Common myeloid progenitor, CD34-positive (primary cell): ENCODE measurements around the gene LRRC4C.

Experiments used
- CTCF ChIA-PET: fragments of 350-600 bp; sonication (Branson Sonifier 250); formaldehyde crosslinking; loops from one replicate; lab custom pipeline; 2021; ENCODE audit warnings: antibody characterized with exemption; lab: Charles Lee
- POLR2A ChIA-PET: fragments of 350-600 bp; sonication (Branson Sonifier 250); formaldehyde crosslinking; loops from one replicate; lab custom pipeline; 2021; ENCODE audit warnings: antibody characterized with exemption; lab: Charles Lee
- DNase-seq, 3 donors: peaks; one replicate each; pipeline versions ENCODE4 v3.0.0 to v3.0.0-alpha.2; 2013
- H3K27ac ChIP-seq, 2 experiments: 1 replicate in 1 of 2; 2 replicates in 1 of 2; pipeline ENCODE4 v1.7.0; 2013; ENCODE audit warnings: inconsistent platforms in 2 of 2, low read length in 2 of 2, mild to moderate bottlenecking in 2 of 2, low read depth in 1 of 2, moderate library complexity in 1 of 2; ENCODE audit not compliant: severe bottlenecking in 2 of 2, insufficient read depth in 1 of 2, poor library complexity in 1 of 2
- H3K27me3 ChIP-seq, 5 experiments: replicated peaks in 2 of 5; 1 replicate in 3 of 5; 2 replicates in 2 of 5; pipeline versions ENCODE4 v1.6.1 to v1.7.0; 2013; ENCODE audit warnings: low read length in 4 of 5, mild to moderate bottlenecking in 2 of 5, moderate library complexity in 2 of 5, inconsistent platforms in 1 of 5; ENCODE audit not compliant: insufficient read depth in 5 of 5, control insufficient read depth in 4 of 5
- H3K36me3 ChIP-seq, 4 experiments: 1 replicate in 2 of 4; 2 replicates in 2 of 4; pipeline versions ENCODE4 v1.6.1 to v1.7.0; 2013; ENCODE audit warnings: low read length in 3 of 4, control low read depth in 1 of 4, mild to moderate bottlenecking in 1 of 4; ENCODE audit not compliant: control insufficient read depth in 4 of 4, insufficient read depth in 4 of 4
- H3K4me1 ChIP-seq, 4 experiments: 1 replicate in 3 of 4; 2 replicates in 1 of 4; pipeline versions ENCODE4 v1.6.1 to v1.7.1; 2013; ENCODE audit warnings: low read length in 3 of 4, mild to moderate bottlenecking in 3 of 4, control low read depth in 1 of 4, inconsistent platforms in 1 of 4, moderate library complexity in 1 of 4; ENCODE audit not compliant: control insufficient read depth in 4 of 4, insufficient read depth in 4 of 4; ENCODE audit errors: control extremely low read depth in 1 of 4
- H3K4me3 ChIP-seq, 7 experiments: 1 replicate in 4 of 7; 2 replicates in 3 of 7; pipeline versions ENCODE4 v1.5.1 to v1.7.0; 2013; ENCODE audit warnings: mild to moderate bottlenecking in 7 of 7, low read length in 6 of 7, moderate library complexity in 6 of 7, inconsistent platforms in 2 of 7, low read depth in 2 of 7, control low read depth in 1 of 7; ENCODE audit not compliant: insufficient read depth in 4 of 7, control insufficient read depth in 1 of 7; ENCODE audit errors: extremely low read depth in 1 of 7
- H3K9me3 ChIP-seq, 5 experiments: 1 replicate in 4 of 5; 2 replicates in 1 of 5; pipeline versions ENCODE4 v1.6.1 to v1.7.1; 2013; ENCODE audit warnings: low read length in 4 of 5, mild to moderate bottlenecking in 2 of 5, inconsistent platforms in 1 of 5, low read depth in 1 of 5, moderate library complexity in 1 of 5; ENCODE audit not compliant: control insufficient read depth in 4 of 5, insufficient read depth in 2 of 5; ENCODE audit errors: control extremely low read depth in 1 of 5
- WGBS: methylation state at CpG from one replicate; pipeline ENCODE4 v1.1.5; 2013; ENCODE audit not compliant: insufficient coverage; 5-methylcytosine and 5-hydroxymethylcytosine counted together

LRRC4C gene

GRCh38 chr11:41333357-41333756 is 126.1 kb downstream of the LRRC4C start:
- no peaks in the 10 kb centered on the region for H3K9me3 ChIP-seq
- no peaks in the 10 kb centered on the region for H3K36me3 ChIP-seq
- no CpG with 5 or more reads among the region's 1 CpG for WGBS
- ChIA-PET POLR2A (no interaction called here), CTCF (no interaction called here)
- no peak for DNase-seq
- H3K27ac ChIP-seq, result no peak overlapping the region
- H3K27me3 ChIP-seq, result no peaks in the 10 kb centered on the region
- H3K4me1 ChIP-seq, result no peaks in the 10 kb centered on the region
- no peak overlapping the region for H3K4me3 ChIP-seq

- H3K4me1 ChIP-seq, result no peaks in the 10 kb centered on the region
- 100% methylated on average over 1 of the region's 4 CpGs for WGBS
- H3K4me3 ChIP-seq, result no peak overlapping the region
- POLR2A ChIA-PET, result no interaction called here
- no peak for DNase-seq
- no peak overlapping the region for H3K27ac ChIP-seq
- no peaks in the 10 kb centered on the region for H3K36me3 ChIP-seq
- CTCF ChIA-PET, result no interaction called here
- no peaks in the 10 kb centered on the region for H3K9me3 ChIP-seq
- no peaks in the 10 kb centered on the region for H3K27me3 ChIP-seq
Observed at GRCh38 chr11:41328324-41328723, 131.1 kb downstream of the LRRC4C start.

- WGBS, result 95% methylated on average over 2 of the region's 3 CpGs
- H3K27me3 ChIP-seq, result no peaks in the 10 kb centered on the region
- H3K36me3 ChIP-seq, result no peaks in the 10 kb centered on the region
- H3K4me3 ChIP-seq, result no peak overlapping the region
- H3K27ac ChIP-seq, result no peak overlapping the region
- ChIA-PET CTCF (no interaction called here), POLR2A (no interaction called here)
- DNase-seq, result no peak
- no peaks in the 10 kb centered on the region for H3K9me3 ChIP-seq
- no peaks in the 10 kb centered on the region for H3K4me1 ChIP-seq
Observed at GRCh38 chr11:41323446-41323845, 136.0 kb downstream of the LRRC4C start.

DNA sequence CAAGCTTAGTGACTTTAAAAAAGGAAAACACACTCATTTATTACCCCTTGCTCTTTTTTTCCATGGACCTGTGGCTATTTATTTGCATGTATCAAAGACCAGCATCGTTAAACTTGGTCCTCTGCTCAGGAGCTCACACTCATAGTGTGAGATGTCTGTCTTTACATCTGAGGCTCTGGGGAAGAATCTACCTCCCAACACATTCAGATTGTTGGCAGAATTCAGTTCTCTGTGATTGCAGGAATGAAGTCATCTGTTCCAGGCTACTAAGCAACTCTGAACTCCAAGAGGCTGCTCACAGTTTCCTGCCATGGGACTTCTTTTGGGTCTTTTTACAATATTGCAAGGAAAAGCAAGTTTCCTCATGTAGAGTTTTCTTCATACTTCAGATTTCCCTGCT is 138.8 kb downstream of the LRRC4C start:
- Histone ChIP-seq H3K4me1 (no peaks in the 10 kb centered on the region), H3K27me3 (no peaks in the 10 kb centered on the region), H3K36me3 (no peaks in the 10 kb centered on the region), H3K9me3 (no peaks in the 10 kb centered on the region), H3K4me3 (no peak overlapping the region), H3K27ac (no peak overlapping the region)
- ChIA-PET POLR2A (no interaction called here), CTCF (no interaction called here)
- no CpG with 5 or more reads among the region's 1 CpG for WGBS
- no peak for DNase-seq

DNA sequence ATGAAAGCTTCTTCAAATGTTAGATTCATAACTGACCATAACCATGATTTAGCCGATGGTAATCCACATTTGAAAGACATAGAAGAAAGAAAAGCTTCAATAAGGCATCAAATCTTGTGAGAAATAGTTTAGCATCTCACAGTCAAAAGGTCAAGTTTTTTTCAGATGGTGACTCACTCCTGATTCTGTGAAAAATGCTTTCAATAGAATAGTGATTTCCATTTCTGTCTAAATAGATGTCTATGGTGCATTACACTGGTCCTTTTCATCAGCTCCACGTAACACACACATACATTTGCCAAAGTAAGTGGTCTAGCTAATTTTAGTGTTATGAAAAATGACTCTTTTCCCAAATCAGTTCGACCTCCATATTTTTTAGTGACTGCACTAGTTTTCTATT is 139.2 kb downstream of the LRRC4C start:
- CTCF ChIA-PET, result no interaction called here
- no CpG with 5 or more reads among the region's 3 CpGs for WGBS
- Histone ChIP-seq H3K27me3 (no peaks in the 10 kb centered on the region), H3K9me3 (no peaks in the 10 kb centered on the region), H3K27ac (no peak overlapping the region), H3K36me3 (no peaks in the 10 kb centered on the region), H3K4me3 (no peak overlapping the region), H3K4me1 (no peaks in the 10 kb centered on the region)
- POLR2A ChIA-PET, result no interaction called here
- no peak for DNase-seq

DNA sequence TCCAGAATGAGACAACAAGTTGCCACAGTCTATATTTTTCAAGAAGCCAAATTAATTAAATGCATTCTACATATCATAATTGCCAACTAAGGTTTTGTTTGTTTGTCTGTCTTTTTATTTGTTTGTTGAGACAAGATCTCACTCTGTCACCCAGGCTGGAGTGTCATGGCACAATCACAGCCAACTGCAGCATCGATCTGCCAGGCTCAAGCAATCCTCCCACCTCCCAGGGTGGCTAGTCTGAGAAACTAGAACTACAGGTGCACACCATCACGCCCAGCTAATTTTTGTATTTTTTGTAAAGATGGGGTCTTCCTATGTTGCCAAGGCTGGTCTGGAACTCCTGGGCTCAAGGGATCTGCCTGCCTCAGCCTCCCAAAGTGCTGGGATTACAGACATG is 140.0 kb downstream of the LRRC4C start:
- Histone ChIP-seq H3K4me3 (no peak overlapping the region), H3K4me1 (no peaks in the 10 kb centered on the region), H3K36me3 (no peaks in the 10 kb centered on the region), H3K27ac (no peak overlapping the region), H3K27me3 (no peaks in the 10 kb centered on the region), H3K9me3 (no peaks in the 10 kb centered on the region)
- no peak for DNase-seq
- POLR2A ChIA-PET, result no interaction called here
- CTCF ChIA-PET, result no interaction called here
- 100% methylated on average over 1 of the region's 2 CpGs for WGBS

DNA sequence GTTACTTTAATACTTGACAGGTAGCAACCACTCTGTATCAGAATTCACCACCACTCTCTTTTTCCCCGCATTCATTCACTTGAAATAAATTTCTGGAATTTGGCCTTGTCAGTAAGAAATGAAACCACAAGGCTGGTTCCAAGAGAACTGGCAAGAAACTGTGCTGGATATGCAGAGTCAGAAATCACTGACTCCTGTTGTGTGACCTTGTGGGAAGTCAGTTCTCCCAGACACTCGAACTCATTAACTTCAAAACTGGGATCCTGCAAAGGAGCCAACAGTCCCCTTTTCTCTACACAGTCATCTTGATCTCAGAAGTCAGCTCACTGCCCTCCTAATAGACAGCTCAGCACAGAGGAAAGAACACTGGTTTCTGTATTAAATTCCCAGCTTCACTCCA is 142.7 kb downstream of the LRRC4C start:
- 100% methylated on average over 1 of the region's 2 CpGs for WGBS
- ChIA-PET POLR2A (no interaction called here), CTCF (no interaction called here)
- DNase-seq, result no peak
- Histone ChIP-seq H3K27ac (no peak overlapping the region), H3K36me3 (no peaks in the 10 kb centered on the region), H3K27me3 (no peaks in the 10 kb centered on the region), H3K4me3 (no peak overlapping the region), H3K9me3 (no peaks in the 10 kb centered on the region), H3K4me1 (no peaks in the 10 kb centered on the region)
